Activated naive CD8-positive, alpha-beta T cell treated with anti-CD3 and anti-CD28 coated beads for 36 hours (primary cell): ENCODE data around the gene HIGD1A. TPM values are rescaled to one million over a fixed set of nuclear protein-coding genes. Genes with fewer than 3 reads are reported as not detected.

ENCODE experiments used
- DNase-seq: peaks from one replicate; pipeline ENCODE4 v3.0.0; 2021
- H3K27ac Mint-ChIP-seq: one replicate; pipeline ENCODE4 v1.8.0; 2022; ENCODE audit warnings: mild to moderate bottlenecking, moderate library complexity, mixed read lengths
- H3K27me3 Mint-ChIP-seq: one replicate; pipeline ENCODE4 v1.8.0; 2022; ENCODE audit warnings: mild to moderate bottlenecking, mixed read lengths
- H3K36me3 Mint-ChIP-seq: one replicate; pipeline ENCODE4 v1.8.0; 2021; ENCODE audit warnings: mild to moderate bottlenecking, mixed read lengths
- H3K4me1 Mint-ChIP-seq: one replicate; pipeline ENCODE4 v1.8.0; 2021; ENCODE audit warnings: mixed read lengths
- H3K4me3 Mint-ChIP-seq: one replicate; pipeline ENCODE4 v1.8.0; 2022; ENCODE audit warnings: mild to moderate bottlenecking, moderate library complexity, mixed read lengths
- H3K9me3 Mint-ChIP-seq: one replicate; pipeline ENCODE4 v1.8.0; 2022; ENCODE audit warnings: mixed read lengths
- total RNA-seq, 2 experiments: library from RNA; stranded (reverse); gene quantifications; one replicate each; pipeline ENCODE4 v1.2.3, GENCODE V29; 2021

HIGD1A gene
- total RNA-seq, 2 experiments from 2014 or later, result 83.1 to 85.3 TPM

GRCh38 chr3:42762046-42762724 lies 42.1 kb downstream of the HIGD1A start:
- Mint-ChIP-seq H3K9me3 (no peaks in the 10 kb centered on the region), H3K27ac (no peak overlapping the region), H3K4me1 (no peaks in the 10 kb centered on the region), H3K27me3 (peaks cover 4% of the 10 kb centered on the region), H3K36me3 (no peaks in the 10 kb centered on the region), H3K4me3 (no peak overlapping the region)
- no peak for DNase-seq

- no peak overlapping the region for H3K27ac Mint-ChIP-seq
Measured at GRCh38 chr3:42758126-42758525, 46.2 kb downstream of the HIGD1A start.

GRCh38 chr3:42756681-42757213 lies 47.5 kb downstream of the HIGD1A start:
- no peaks in the 10 kb centered on the region for H3K9me3 Mint-ChIP-seq
- H3K36me3 Mint-ChIP-seq, result no peaks in the 10 kb centered on the region
- no peak overlapping the region for H3K4me3 Mint-ChIP-seq
- peaks cover 4% of the 10 kb centered on the region for H3K27me3 Mint-ChIP-seq
- no peak for DNase-seq
- no peaks in the 10 kb centered on the region for H3K4me1 Mint-ChIP-seq
- H3K27ac Mint-ChIP-seq, result no peak overlapping the region

More at GRCh38 chr3:42758126-42758525, 46.2 kb downstream of the HIGD1A start:
- H3K9me3 Mint-ChIP-seq, result no peaks in the 10 kb centered on the region
- DNase-seq, result no peak
- no peaks in the 10 kb centered on the region for H3K36me3 Mint-ChIP-seq
- H3K27me3 Mint-ChIP-seq, result peaks cover 4% of the 10 kb centered on the region
- no peaks in the 10 kb centered on the region for H3K4me1 Mint-ChIP-seq
- H3K4me3 Mint-ChIP-seq, result no peak overlapping the region

- DNase-seq, result no peak
- no peak overlapping the region for H3K27ac Mint-ChIP-seq
- H3K36me3 Mint-ChIP-seq, result no peaks in the 10 kb centered on the region
- no peaks in the 10 kb centered on the region for H3K9me3 Mint-ChIP-seq
- H3K27me3 Mint-ChIP-seq, result peaks cover 4% of the 10 kb centered on the region
- no peak overlapping the region for H3K4me3 Mint-ChIP-seq
- no peaks in the 10 kb centered on the region for H3K4me1 Mint-ChIP-seq
Measured at GRCh38 chr3:42755681-42756578, 48.4 kb downstream of the HIGD1A start.

- H3K9me3 Mint-ChIP-seq, result no peaks in the 10 kb centered on the region
- no peak overlapping the region for H3K27ac Mint-ChIP-seq
- no peak for DNase-seq
- no peaks in the 10 kb centered on the region for H3K36me3 Mint-ChIP-seq
- no peak overlapping the region for H3K4me3 Mint-ChIP-seq
- no peaks in the 10 kb centered on the region for H3K4me1 Mint-ChIP-seq
- H3K27me3 Mint-ChIP-seq, result peaks cover 4% of the 10 kb centered on the region
Measured at GRCh38 chr3:42753757-42754156, 50.5 kb downstream of the HIGD1A start.

- no peaks in the 10 kb centered on the region for H3K36me3 Mint-ChIP-seq
- H3K27ac Mint-ChIP-seq, result no peak overlapping the region
- H3K4me1 Mint-ChIP-seq, result peaks cover 5% of the 10 kb centered on the region
- peaks cover 1% of the 10 kb centered on the region for H3K27me3 Mint-ChIP-seq
- H3K9me3 Mint-ChIP-seq, result no peaks in the 10 kb centered on the region
- no peak overlapping the region for H3K4me3 Mint-ChIP-seq
- DNase-seq, result no peak
Measured at GRCh38 chr3:42752961-42753360, 51.3 kb downstream of the HIGD1A start.

- DNase-seq, result no peak
- Mint-ChIP-seq H3K27me3 (no peaks in the 10 kb centered on the region), H3K4me1 (peaks cover 10% of the 10 kb centered on the region), H3K27ac (no peak overlapping the region), H3K9me3 (no peaks in the 10 kb centered on the region), H3K4me3 (no peak overlapping the region), H3K36me3 (no peaks in the 10 kb centered on the region)
Measured at GRCh38 chr3:42752441-42752840, 51.8 kb downstream of the HIGD1A start.

GRCh38 chr3:42751609-42752008 lies 52.7 kb downstream of the HIGD1A start:
- no peak overlapping the region for H3K4me3 Mint-ChIP-seq
- H3K27me3 Mint-ChIP-seq, result no peaks in the 10 kb centered on the region
- H3K27ac Mint-ChIP-seq, result no peak overlapping the region
- H3K4me1 Mint-ChIP-seq, result peaks cover 13% of the 10 kb centered on the region
- DNase-seq, result no peak
- no peaks in the 10 kb centered on the region for H3K9me3 Mint-ChIP-seq
- H3K36me3 Mint-ChIP-seq, result no peaks in the 10 kb centered on the region

GRCh38 chr3:42750834-42751233 lies 53.5 kb downstream of the HIGD1A start:
- no peaks in the 10 kb centered on the region for H3K36me3 Mint-ChIP-seq

GRCh38 chr3:42749753-42750231 lies 54.5 kb downstream of the HIGD1A start:
- no peaks in the 10 kb centered on the region for H3K27me3 Mint-ChIP-seq
- H3K36me3 Mint-ChIP-seq, result no peaks in the 10 kb centered on the region
- peaks cover 13% of the 10 kb centered on the region for H3K4me1 Mint-ChIP-seq
- no peak overlapping the region for H3K4me3 Mint-ChIP-seq
- no peak for DNase-seq
- no peak overlapping the region for H3K27ac Mint-ChIP-seq
- H3K9me3 Mint-ChIP-seq, result no peaks in the 10 kb centered on the region

More at GRCh38 chr3:42750834-42751233, 53.5 kb downstream of the HIGD1A start:
- Mint-ChIP-seq H3K27ac (no peak overlapping the region), H3K9me3 (no peaks in the 10 kb centered on the region), H3K27me3 (no peaks in the 10 kb centered on the region), H3K4me1 (peaks cover 13% of the 10 kb centered on the region), H3K4me3 (no peak overlapping the region)
- no peak for DNase-seq

GRCh38 chr3:42749025-42749752 lies 55.1 kb downstream of the HIGD1A start:
- no peaks in the 10 kb centered on the region for H3K36me3 Mint-ChIP-seq
- H3K27ac Mint-ChIP-seq, result no peak overlapping the region
- no peaks in the 10 kb centered on the region for H3K27me3 Mint-ChIP-seq
- DNase-seq, result no peak
- no peaks in the 10 kb centered on the region for H3K9me3 Mint-ChIP-seq
- H3K4me3 Mint-ChIP-seq, result no peak overlapping the region
- peaks cover 14% of the 10 kb centered on the region for H3K4me1 Mint-ChIP-seq

GRCh38 chr3:42747581-42747980 lies 56.7 kb downstream of the HIGD1A start:
- Mint-ChIP-seq H3K27me3 (no peaks in the 10 kb centered on the region), H3K4me1 (peaks cover 14% of the 10 kb centered on the region), H3K36me3 (no peaks in the 10 kb centered on the region), H3K9me3 (no peaks in the 10 kb centered on the region), H3K27ac (no peak overlapping the region), H3K4me3 (no peak overlapping the region)
- DNase-seq, result no peak

- H3K4me3 Mint-ChIP-seq, result no peak overlapping the region
- H3K4me1 Mint-ChIP-seq, result peaks cover 14% of the 10 kb centered on the region
- no peaks in the 10 kb centered on the region for H3K27me3 Mint-ChIP-seq
- no peaks in the 10 kb centered on the region for H3K36me3 Mint-ChIP-seq
- no peak overlapping the region for H3K27ac Mint-ChIP-seq
- no peak for DNase-seq
- H3K9me3 Mint-ChIP-seq, result no peaks in the 10 kb centered on the region
Measured at GRCh38 chr3:42746455-42747450, 57.5 kb downstream of the HIGD1A start.
